ENCODE measurements around the gene USP50.
"Not testable (repeated sequence)": the region's sequence is repeated elsewhere in the genome, so short reads cannot be mapped to it uniquely, and the experiment has no call there.

USP50 gene

DNA sequence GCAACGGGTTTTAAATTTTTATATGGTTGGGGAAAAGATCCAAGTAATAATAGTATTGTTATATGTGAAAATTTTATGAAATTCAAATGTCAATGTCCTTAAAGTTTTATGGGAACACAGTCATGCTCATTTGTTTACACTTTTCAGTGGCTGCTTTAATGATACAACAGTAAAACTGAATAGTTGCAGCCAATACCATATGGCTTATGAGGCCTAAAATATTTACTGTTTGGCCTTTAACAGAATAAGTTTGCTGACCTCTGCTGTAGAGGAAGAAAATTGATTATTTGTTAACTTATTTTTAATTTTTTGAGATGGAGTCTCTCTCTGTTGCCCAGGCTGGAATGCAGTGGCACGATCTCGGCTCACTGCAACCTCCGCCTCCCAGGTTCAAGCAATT lies 44.7 kb downstream of the USP50 start:
- DNase-seq = no peak

DNA sequence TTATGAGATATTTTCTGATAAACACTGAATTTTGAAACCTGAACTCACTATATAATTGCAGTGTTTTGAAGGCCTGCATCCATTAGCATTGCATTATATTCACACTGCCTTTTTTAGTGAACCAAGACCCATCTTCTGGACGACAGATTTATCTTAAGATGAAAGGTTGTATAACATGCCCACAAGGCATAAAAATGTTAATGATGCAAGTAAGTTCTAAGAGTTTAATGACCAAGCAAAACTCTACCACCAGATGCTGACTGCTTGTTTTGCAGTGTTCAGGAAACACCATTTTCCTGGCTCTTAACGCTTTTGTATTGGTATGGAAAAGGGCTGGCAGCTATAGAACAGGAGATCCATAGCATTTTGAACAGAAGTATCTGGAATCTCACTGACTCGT lies 46.1 kb downstream of the USP50 start:
- no peak for DNase-seq

DNA sequence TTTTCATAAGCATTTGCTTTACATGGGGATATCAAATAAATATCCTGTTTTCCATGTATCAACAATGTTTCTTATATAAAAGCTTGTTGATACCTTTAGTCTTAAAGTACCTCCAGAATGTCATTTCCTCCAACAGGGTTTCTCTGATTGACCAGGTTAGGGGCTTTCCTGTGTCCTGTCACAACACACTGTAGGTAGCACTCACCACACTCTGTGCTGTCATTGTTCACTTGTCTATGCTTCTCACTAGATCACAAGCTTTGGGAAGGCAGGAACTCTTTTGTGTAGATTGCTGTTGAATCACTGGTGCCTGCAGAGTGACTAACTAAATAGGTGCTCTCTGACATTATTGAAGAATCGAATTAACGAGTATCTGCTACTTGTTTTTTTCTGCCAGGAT lies 49.8 kb downstream of the USP50 start:
- no peak for DNase-seq

DNA sequence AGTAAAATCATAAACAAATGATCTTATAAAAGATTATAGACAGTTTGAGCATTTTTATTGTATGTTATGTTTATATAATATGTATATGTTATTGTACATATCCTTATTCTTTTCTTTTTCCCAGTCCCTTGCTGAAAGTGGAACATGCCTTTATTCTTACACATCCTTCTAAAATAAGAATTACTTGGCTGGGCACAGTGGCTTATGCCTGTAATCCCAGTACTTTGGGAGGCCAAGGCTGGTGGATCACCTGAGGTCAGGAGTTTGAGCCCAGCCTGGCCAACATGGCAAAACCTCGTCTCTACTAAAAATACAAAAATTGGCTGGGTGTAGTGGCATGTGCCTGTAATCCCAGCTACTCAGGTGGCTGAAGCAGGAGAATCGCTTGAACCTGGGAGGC lies 51.9 kb downstream of the USP50 start:
- not testable (repeated sequence) for DNase-seq

DNA sequence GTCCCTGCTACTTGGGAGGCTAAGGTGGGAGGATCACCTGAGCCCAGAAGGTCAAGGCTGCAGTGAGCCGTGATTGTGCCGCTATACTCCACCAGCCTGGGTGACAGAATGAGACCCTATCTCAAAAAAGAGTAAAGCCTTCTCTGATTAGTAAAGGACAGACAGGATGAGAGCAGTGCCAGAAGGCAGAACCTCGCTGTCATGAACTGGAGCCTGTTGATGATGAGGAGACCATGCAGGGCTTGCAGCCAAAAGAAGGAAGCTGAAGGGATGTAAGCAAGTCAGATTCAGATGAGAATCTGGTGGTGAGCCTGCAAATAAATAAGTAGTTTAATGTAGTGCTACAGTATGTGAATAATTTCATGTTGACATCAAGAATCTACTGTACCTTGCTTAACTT lies 52.8 kb downstream of the USP50 start:
- no peak for DNase-seq

DNA sequence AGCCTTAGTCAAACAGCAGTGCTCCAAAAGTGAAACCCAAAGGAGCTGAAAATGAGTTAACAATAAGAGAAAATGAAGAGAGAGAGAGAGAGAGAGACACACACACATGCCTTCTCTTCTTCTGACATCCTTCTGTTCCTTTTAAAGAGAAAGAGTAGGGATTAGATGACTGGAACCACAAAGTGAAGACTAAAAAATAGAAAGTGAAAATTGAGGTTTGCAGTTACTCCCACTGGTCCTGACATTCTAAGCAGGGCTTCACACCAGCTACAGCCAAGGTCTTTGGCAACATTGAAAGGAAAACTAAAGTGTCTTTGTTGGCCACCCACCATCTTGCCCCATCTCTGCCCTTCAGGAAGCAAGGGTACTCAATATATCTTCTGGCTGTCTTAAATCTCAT lies 59.2 kb downstream of the USP50 start:
- no peak for DNase-seq

DNA sequence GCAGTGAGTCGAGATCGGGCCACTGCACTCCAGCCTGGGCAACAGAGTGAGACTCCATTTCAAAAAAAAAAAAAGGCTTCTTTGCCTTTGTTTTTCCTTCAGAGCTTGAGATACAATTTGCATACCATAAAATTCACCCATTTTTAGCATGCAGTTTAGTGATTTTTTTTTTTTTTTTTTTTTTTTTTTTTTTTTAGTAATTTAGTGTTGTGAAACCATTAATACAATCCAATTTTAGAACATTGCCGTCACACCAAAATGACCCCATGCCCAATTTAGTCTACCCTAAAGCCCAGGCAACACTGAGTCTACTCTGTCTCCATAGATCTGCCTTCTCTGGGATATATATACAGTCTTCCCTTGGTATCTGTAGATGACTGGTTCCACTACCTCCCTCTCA lies 61.1 kb downstream of the USP50 start:
- no peak for DNase-seq

DNA sequence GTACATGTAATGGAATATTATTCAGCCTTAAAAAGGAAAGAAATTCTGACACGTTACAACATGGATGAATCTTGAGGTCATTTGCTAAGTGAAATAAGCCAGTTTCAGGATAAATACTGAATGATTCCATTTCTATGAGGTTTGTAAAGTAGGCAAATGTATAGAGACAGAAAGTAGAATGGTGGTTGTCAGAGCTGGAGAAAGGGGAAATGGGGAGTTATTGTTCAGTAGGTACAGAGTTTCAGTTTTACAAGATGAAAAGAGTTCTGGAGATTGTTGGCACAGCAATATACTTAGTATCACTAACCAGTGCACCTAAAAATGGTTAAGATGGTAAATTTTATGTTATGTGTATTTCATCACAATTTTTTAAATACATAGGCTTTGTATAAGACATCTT lies 61.7 kb downstream of the USP50 start:
- no peak for DNase-seq

DNA sequence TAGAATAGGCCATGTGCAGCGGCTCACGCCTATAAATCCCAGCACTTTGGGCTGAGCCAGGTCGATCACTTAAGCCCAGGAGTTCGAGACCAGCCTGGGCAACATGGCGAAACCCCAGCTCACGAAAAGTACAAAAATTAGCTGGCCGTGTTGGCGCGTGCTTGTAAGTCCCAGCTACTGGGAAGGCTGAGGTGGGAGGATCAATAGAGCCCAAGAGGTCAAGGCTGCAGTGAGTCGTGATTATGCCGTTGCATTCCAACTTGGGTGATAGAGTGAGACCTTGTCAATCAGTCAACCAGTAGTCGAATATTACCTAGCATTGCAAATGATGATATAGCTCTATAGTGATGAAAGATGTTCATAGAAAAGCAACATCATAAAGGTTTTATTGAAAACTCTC lies 70.3 kb downstream of the USP50 start:
- DNase-seq = no peak

DNA sequence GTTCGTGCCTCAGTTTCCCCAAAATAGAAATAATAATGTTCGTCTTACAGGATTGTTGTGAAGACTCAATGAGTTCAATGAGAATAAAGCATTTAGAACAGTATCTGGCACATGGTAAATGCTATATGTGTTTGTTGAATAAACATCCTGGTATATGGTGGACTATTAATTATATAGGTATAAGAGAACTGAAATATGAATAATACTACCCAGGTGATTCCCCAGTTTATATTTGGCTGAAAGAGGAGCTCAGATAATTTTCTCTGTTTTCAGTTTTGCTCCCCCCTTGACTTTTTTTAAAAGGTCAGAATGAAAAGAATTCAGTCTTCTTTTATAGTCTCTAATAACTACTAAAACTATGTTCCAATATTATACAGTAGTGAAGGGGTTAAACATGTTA lies 75.4 kb downstream of the USP50 start:
- no peak for DNase-seq

DNA sequence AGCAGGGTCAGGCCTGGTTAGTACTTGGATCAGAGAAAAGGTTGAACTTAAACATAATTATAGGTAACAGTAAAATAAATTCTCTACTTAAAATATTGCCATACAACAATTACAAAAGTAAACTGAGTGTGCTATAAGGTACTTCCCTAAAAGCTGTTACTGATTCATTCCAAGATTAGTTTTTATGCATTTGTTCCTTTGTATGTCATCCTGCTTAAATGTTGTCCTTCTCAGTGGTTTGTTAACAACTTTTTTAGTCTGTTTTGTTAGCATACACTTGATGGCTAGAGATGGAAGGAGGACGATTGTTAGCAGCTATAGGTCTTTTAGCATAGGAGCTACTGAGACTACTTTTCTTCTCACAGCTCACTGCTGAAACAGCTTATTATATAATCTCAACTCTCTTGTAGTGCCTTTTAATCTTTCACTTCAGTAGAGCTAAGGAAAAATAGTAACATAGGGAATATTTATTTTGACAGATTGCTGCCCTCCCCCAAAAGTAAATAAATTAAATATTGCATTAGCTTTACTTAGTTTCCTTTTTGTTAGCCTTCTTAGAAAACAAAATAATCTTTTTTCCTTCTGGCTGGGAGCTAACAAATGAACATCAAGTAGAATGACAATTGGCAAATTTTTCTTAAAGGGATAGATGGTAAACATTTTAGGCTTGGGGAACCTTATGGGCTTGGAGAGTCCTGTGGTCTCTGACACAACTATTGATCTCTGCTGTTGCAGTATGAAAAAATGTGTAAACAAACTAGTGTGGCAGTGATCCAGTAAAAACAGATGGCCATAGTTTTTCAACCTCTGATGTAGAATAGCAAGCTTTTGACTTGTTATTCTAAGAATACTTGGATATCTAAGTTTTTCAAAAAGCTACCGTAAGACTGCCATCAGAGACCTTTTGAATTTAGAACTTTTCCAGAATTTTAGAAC lies 82.8 kb downstream of the USP50 start:
- no peak for DNase-seq

DNA sequence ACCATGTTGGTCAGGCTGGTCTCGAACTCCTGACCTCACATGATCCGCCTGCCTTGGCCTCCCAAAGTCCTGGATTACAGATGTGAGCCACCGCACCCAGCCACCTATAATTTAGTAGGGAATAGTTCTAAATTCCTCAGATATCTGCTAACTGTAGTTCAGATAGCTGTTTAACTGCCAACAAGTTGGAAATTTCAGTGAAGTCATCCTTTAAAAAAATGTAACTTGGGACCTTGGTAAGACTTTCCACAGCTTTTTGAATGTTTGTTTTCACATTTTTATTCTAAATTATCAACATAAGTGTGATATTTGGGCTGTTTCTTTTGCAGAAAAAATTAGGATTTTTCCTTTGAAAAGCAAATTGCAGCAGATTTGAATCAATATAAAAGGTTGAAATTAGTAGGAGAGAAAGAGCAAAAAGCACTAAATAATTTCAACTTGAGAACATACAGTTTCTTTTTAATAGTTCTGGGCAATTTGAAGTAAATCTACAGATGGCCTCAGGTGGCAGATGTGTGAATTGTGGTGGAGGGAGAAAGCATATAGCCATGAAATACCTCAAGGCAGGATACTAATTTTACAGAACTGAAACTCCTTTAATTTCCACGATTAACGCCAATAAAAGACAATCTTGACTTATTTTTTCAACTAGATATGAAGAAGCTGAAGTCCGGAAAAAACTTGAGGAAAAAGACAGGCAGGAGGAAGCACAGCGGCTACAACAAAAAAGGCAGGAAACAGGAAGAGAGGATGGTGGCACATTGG lies 87.9 kb downstream of the USP50 start:
- DNase-seq = no peak

DNA sequence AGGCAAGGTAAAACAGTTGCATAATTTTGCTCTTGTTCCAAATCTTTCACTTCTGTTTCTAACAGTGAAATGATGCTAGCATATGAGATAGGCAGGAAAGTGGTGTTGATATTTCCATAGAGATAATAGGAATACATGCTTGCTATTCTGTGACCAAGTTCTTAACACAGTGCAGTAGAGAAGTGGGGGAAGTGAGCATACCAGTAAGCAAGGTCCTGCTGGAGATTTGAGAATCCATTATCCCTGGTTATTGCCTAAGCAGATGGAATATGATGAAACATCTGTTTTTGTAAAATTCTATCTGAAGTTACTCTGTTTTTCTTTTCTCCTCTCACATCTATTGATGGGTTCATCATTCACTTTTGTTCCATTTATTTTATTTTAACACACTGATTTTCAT lies 93.5 kb downstream of the USP50 start:
- no peak for DNase-seq
